Testis (tissue), 3 donors: ENCODE results near the gene PIP5K1B. TPM values are rescaled to one million over a fixed set of nuclear protein-coding genes. Genes with fewer than 3 reads are reported as not detected.
A peak's percentile ranks its signal among the peaks of the same experiment; 100 is the strongest.

Source experiments
- DNase-seq: peaks from one replicate; pipeline ENCODE4 v3.0.0-alpha.2; 2019
- H3K27ac ChIP-seq, 2 donors: fragments of 200-600 bp; sonication (generic); one replicate each; pipeline ENCODE4 v1.5.1; 2019
- H3K27me3 ChIP-seq: fragments of 200-600 bp; sonication (generic); one replicate; pipeline ENCODE4 v1.5.1; 2019
- H3K36me3 ChIP-seq: fragments of 200-600 bp; sonication (generic); one replicate; pipeline ENCODE4 v1.5.1; 2017; ENCODE audit warnings: low read depth; ENCODE audit errors: missing control alignments
- H3K4me1 ChIP-seq: fragments of 200-600 bp; sonication (generic); one replicate; pipeline ENCODE4 v1.5.1; 2019
- H3K4me3 ChIP-seq, 2 donors: fragments of 200-600 bp; sonication (generic); one replicate each; pipeline ENCODE4 v1.5.1; 2017 to 2019
- H3K9me3 ChIP-seq: fragments of 200-600 bp; sonication (generic); one replicate; pipeline ENCODE4 v1.5.1; 2017
- CTCF ChIP-seq, 3 experiments: fragments of 450-650 bp in 2 of 3; fragments of 200-600 bp in 1 of 3; sonication (generic) in 1 of 3; IDR thresholded peaks; one replicate each; pipeline ENCODE4 v1.5.1; 2016 to 2019; ENCODE audit warnings: antibody characterized with exemption in 3 of 3, mild to moderate bottlenecking in 2 of 3, moderate library complexity in 1 of 3
- POLR2A ChIP-seq: fragments of 450-650 bp; IDR thresholded peaks from one replicate; pipeline ENCODE4 v1.6.1; 2017; ENCODE audit warnings: antibody characterized with exemption, mild to moderate bottlenecking, moderate library complexity
- WGBS, 2 donors: methylation state at CpG; one replicate each; pipeline ENCODE4 v1.1.5; 2018; 5-methylcytosine and 5-hydroxymethylcytosine counted together
- intact Hi-C: fragments of 100-400 bp; cut with DNase I; formaldehyde crosslinking; loops from one replicate; pipeline ENCODE4 v1.15.1; 2023; ENCODE audit warnings: low total_unique reads
- polyA plus RNA-seq: library from polyadenylated mRNA; stranded (reverse); fragments of 350-450 nt; fragmentation: Illumina TruSeq; extraction: RNeasy Lipid Tissue Mini Kit (QIAGEN cat#74804); gene quantifications from one replicate; pipeline ENCODE4 v1.2.3, GENCODE V29; 2014; ENCODE audit warnings: low read depth, low replicate concordance; ENCODE audit not compliant: insufficient read depth
- total RNA-seq, 2 donors: library from RNA; depleted of rRNA; stranded (reverse); fragments of >200 nt; gene quantifications; one replicate each; pipeline ENCODE4 v1.2.3, GENCODE V29; 2016

Gene PIP5K1B
- total and polyA plus RNA-seq, 3 donors from 2014 or later, result 53.6 to 70.5 (median 66.9) TPM

GRCh38 chr9:68920921-68921320, 215.9 kb downstream of the PIP5K1B start:
- Histone ChIP-seq H3K9me3 (no peaks in the 10 kb centered on the region), H3K27ac (no peak overlapping the region), H3K27me3 (no peaks in the 10 kb centered on the region), H3K4me1 (peaks cover 5% of the 10 kb centered on the region), H3K36me3 (no peaks in the 10 kb centered on the region), H3K4me3 (no peak overlapping the region)
- DNase-seq, result no peak
- WGBS, 2 donors, result 96 to 100% methylated on average over 1 of the region's 1 CpG
- intact Hi-C loops, result no loop called here
- no peak for TF ChIP-seq POLR2A
- TF ChIP-seq CTCF (IDR thresholded peaks at IDR 0.05), result no peak

GRCh38 chr9:68923480-68923879, 218.4 kb downstream of the PIP5K1B start:
- intact Hi-C loops, result no loop called here
- no peaks in the 10 kb centered on the region for H3K27me3 ChIP-seq
- no peaks in the 10 kb centered on the region for H3K4me1 ChIP-seq
- H3K36me3 ChIP-seq, result no peaks in the 10 kb centered on the region
- no peaks in the 10 kb centered on the region for H3K9me3 ChIP-seq
- H3K27ac ChIP-seq, result no peak overlapping the region
- no peak for DNase-seq
- H3K4me3 ChIP-seq, result no peak overlapping the region
- no peak for TF ChIP-seq CTCF (IDR thresholded peaks at IDR 0.05)
- TF ChIP-seq POLR2A, result no peak

GRCh38 chr9:68925175-68925574, 220.1 kb downstream of the PIP5K1B start:
- no peak for TF ChIP-seq POLR2A
- TF ChIP-seq CTCF (IDR thresholded peaks at IDR 0.05), result no peak
- Histone ChIP-seq H3K4me1 (no peaks in the 10 kb centered on the region), H3K9me3 (no peaks in the 10 kb centered on the region), H3K4me3 (no peak overlapping the region), H3K36me3 (no peaks in the 10 kb centered on the region), H3K27ac (no peak overlapping the region), H3K27me3 (no peaks in the 10 kb centered on the region)
- no peak for DNase-seq
- 60 to 68% methylated on average over 6 of the region's 6 CpGs for WGBS, 2 donors
- intact Hi-C loops, result no loop called here

GRCh38 chr9:68927165-68927564, 222.1 kb downstream of the PIP5K1B start:
- Histone ChIP-seq H3K4me1 (no peaks in the 10 kb centered on the region), H3K9me3 (no peaks in the 10 kb centered on the region), H3K4me3 (no peak overlapping the region), H3K27me3 (no peaks in the 10 kb centered on the region), H3K36me3 (no peaks in the 10 kb centered on the region), H3K27ac (no peak overlapping the region)
- no peak for DNase-seq
- intact Hi-C loops, result no loop called here
- TF ChIP-seq POLR2A, result no peak
- TF ChIP-seq CTCF (IDR thresholded peaks at IDR 0.05), result no peak
- 83 to 94% methylated on average over 2 of the region's 2 CpGs for WGBS, 2 donors

- intact Hi-C loops, result no loop called here
- H3K4me1 ChIP-seq, result peaks cover 8% of the 10 kb centered on the region
- WGBS, 2 donors, result 39 to 51% methylated on average over 6 of the region's 6 CpGs
- peak overlapping the region; percentile 22 to 39 for H3K27ac ChIP-seq
- no peaks in the 10 kb centered on the region for H3K36me3 ChIP-seq
- H3K9me3 ChIP-seq, result no peaks in the 10 kb centered on the region
- DNase-seq, result peak; percentile 60
- no peak for TF ChIP-seq POLR2A
- TF ChIP-seq CTCF (IDR thresholded peaks at IDR 0.05), result no peak
- no peaks in the 10 kb centered on the region for H3K27me3 ChIP-seq
- H3K4me3 ChIP-seq, result no peak overlapping the region
These were observed 226.8 kb downstream of the PIP5K1B start for GRCh38 chr9:68931821-68932220.
